PC-3 (cell line): ENCODE results near the gene IRF1. TPM values are rescaled to one million over a fixed set of nuclear protein-coding genes. Genes with fewer than 3 reads are reported as not detected.

Source experiments
- ATAC-seq: fragments of 200-7000 bp; cut with Tn5 transposase; 2 replicates; pipeline ENCODE4 v1.9.1; 2020; ENCODE audit warnings: mild to moderate bottlenecking, moderate library complexity
- BruUV-seq: library from RNA; stranded (reverse); fragments of 400-500 nt; replicated peaks from 2 replicates; lab custom pipeline; 2021; lab: Mats Ljungman, UMichigan
- CTCF ChIA-PET: fragments of 300-600 bp; sonication (Branson Sonifier 250); formaldehyde crosslinking; loops from one replicate; lab custom pipeline; 2022; ENCODE audit warnings: antibody characterized with exemption; lab: Charles Lee
- POLR2A ChIA-PET: fragments of 300-600 bp; sonication (Branson Sonifier 250); formaldehyde crosslinking; loops from one replicate; lab custom pipeline; 2022; ENCODE audit warnings: antibody characterized with exemption; ENCODE audit not compliant: unreplicated experiment; lab: Charles Lee
- DNase-seq: peaks from one replicate; pipeline ENCODE4 v3.0.0-alpha.2; 2015
- H2AFZ ChIP-seq: fragments of 300-600 bp; sonication (generic); 2 replicates; pipeline ENCODE4 v1.6.0; 2016; ENCODE audit warnings: antibody characterized with exemption, low read length
- H3F3A ChIP-seq: fragments of 300-600 bp; sonication (generic); one replicate; pipeline ENCODE4 v1.6.0; 2017; ENCODE audit warnings: antibody characterized with exemption, low read length, control low read depth, mild to moderate bottlenecking; ENCODE audit not compliant: unreplicated experiment
- H3K27ac ChIP-seq: fragments of 300-600 bp; sonication (generic); 2 replicates; pipeline ENCODE4 v1.5.1; 2016; ENCODE audit warnings: mild to moderate bottlenecking, low read length
- H3K27me3 ChIP-seq: fragments of 300-600 bp; sonication (generic); 2 replicates; pipeline ENCODE4 v1.6.1; 2016; ENCODE audit warnings: low read length, mixed read lengths
- H3K36me3 ChIP-seq: fragments of 300-600 bp; sonication (generic); 2 replicates; pipeline ENCODE4 v1.6.1; 2016; ENCODE audit warnings: low read depth, mixed run types, low read length, mixed read lengths
- H3K4me1 ChIP-seq: fragments of 300-600 bp; sonication (generic); 2 replicates; pipeline ENCODE4 v1.5.1; 2016; ENCODE audit warnings: low read length; ENCODE audit not compliant: insufficient read depth
- H3K4me2 ChIP-seq: fragments of 300-600 bp; sonication (generic); 2 replicates; pipeline ENCODE4 v1.6.0; 2016; ENCODE audit warnings: low read length
- H3K4me3 ChIP-seq: fragments of 300-600 bp; sonication (generic); 2 replicates; pipeline ENCODE4 v1.5.1; 2016; ENCODE audit warnings: mild to moderate bottlenecking, low read length, mixed read lengths
- H3K79me2 ChIP-seq: fragments of 300-600 bp; sonication (generic); 2 replicates; pipeline ENCODE4 v1.6.1; 2017; ENCODE audit warnings: low read length, mixed read lengths
- H3K9ac ChIP-seq: fragments of 300-600 bp; sonication (generic); 2 replicates; pipeline ENCODE4 v1.6.0; 2016; ENCODE audit warnings: mild to moderate bottlenecking, low read length
- H3K9me2 ChIP-seq: fragments of 300-600 bp; sonication (generic); replicated peaks from 2 replicates; pipeline ENCODE4 v1.6.1; 2016; ENCODE audit warnings: mixed run types, low read length, mixed read lengths
- H3K9me3 ChIP-seq: fragments of 300-600 bp; sonication (generic); 2 replicates; pipeline ENCODE4 v1.6.1; 2016; ENCODE audit warnings: low read length, mixed read lengths
- H4K20me1 ChIP-seq: fragments of 300-600 bp; sonication (generic); 2 replicates; pipeline ENCODE4 v1.6.1; 2016; ENCODE audit warnings: low read length, mixed read lengths
- CTCF ChIP-seq: fragments of 300-600 bp; sonication (generic); conservative IDR thresholded peaks from 2 replicates; pipeline ENCODE4 v1.5.1; 2017; ENCODE audit warnings: antibody characterized with exemption, low read depth, mild to moderate bottlenecking, low read length
- EZH2 ChIP-seq: fragments of 300-600 bp; sonication (generic); IDR thresholded peaks from one replicate; pipeline ENCODE4 v1.6.1; 2017; ENCODE audit warnings: antibody characterized with exemption, mild to moderate bottlenecking, low read length; ENCODE audit not compliant: unreplicated experiment
- EZH2phosphoT487 ChIP-seq: fragments of 300-600 bp; sonication (generic); IDR thresholded peaks from 2 replicates; pipeline ENCODE4 v1.6.1; 2018; ENCODE audit warnings: mild to moderate bottlenecking, antibody characterized with exemption, low read length, borderline replicate concordance
- intact Hi-C: fragments of 100-400 bp; cut with micrococcal nuclease; formaldehyde crosslinking; loops from 2 replicates; pipeline ENCODE4 v1.9.0; 2023
- total RNA-seq: library from RNA; depleted of rRNA; stranded (reverse); fragments of >200 nt; gene quantifications from 2 replicates; pipeline ENCODE4 v1.2.3, GENCODE V29; 2014

IRF1 gene
- total RNA-seq, 1 experiment from 2014 or later, result 21.1 TPM

- TF ChIP-seq EZH2 (no peak), CTCF (no peak), EZH2phosphoT487 (no peak)
- ChIA-PET POLR2A (interaction anchor here (0.5 to 1.7 kb wide), 9 partner anchors 18 to 323 kb away, joined by 3 to 19 read pairs (median 7); partner anchors contain the start of gene SLC22A4), CTCF (interaction anchor here (0.6 to 1.5 kb wide), 6 partner anchors 8 to 259 kb away, joined by 3 to 6 read pairs (median 4); no protein-coding TSS in a partner anchor)
- Histone ChIP-seq H3K27ac (peak overlapping the region; percentile 84), H4K20me1 (no peaks in the 10 kb centered on the region), H3K79me2 (no peaks in the 10 kb centered on the region), H3K9me3 (no peaks in the 10 kb centered on the region), H3K36me3 (no peaks in the 10 kb centered on the region), H3K9ac (peak overlapping the region; percentile 78), H3K4me1 (peaks cover 43% of the 10 kb centered on the region), H2AFZ (peak overlapping the region; percentile 82; the same call in 1 of the 2 replicates), H3K27me3 (no peaks in the 10 kb centered on the region), H3K9me2 (no peaks in the 10 kb centered on the region), H3F3A (no peaks in the 10 kb centered on the region), H3K4me3 (peak overlapping the region; percentile 85), H3K4me2 (peak overlapping the region; percentile 87)
- ATAC-seq (peak; percentile 63), DNase-seq (peak; percentile 77)
- TSS peak; percentile 76 for BruUV-seq
- intact Hi-C loops, result loop anchor here (2.0 to 10.0 kb wide), 4 partner anchors 82 to 202 kb away; partner anchors contain the start of gene SLC22A4
Observed at GRCh38 chr5:132496631-132497487, 6.3 kb upstream of the IRF1 start.

DNA sequence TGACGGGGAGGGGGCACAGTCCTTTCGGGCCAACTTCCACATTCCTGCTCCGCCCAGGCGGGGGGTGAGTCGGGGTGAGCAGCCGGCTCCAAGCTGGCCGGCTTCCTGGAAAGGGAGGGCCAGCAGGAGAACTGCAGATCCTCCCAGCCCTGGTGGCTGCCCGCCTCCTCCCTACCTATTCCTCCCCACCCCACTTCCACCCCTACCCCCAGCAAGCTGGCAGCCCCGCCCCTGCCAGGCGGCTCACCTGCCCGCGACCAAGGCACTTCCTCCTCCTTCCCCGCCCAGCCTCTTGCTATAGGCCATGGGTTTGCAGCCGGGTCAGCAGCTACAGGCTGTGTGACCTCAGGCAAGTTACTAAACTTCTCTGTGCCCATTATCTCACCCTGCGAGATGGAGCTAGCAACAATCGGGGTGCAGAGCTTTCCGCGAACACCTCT is 5.6 kb upstream of the IRF1 start:
- TF ChIP-seq EZH2phosphoT487 (no peak), CTCF (no peak)
- H3K4me3 ChIP-seq, result peak overlapping the region; percentile 85
- peak overlapping the region; percentile 78 for H3K9ac ChIP-seq
- no peaks in the 10 kb centered on the region for H3K9me3 ChIP-seq
- peaks cover 49% of the 10 kb centered on the region for H3K4me1 ChIP-seq
- no peaks in the 10 kb centered on the region for H3K79me2 ChIP-seq
- ChIA-PET CTCF (interaction anchor here (0.6 to 1.3 kb wide), 4 partner anchors 9 to 203 kb away, joined by 3 to 6 read pairs (median 4); no protein-coding TSS in a partner anchor), POLR2A (interaction anchor here (0.5 to 1.7 kb wide), 9 partner anchors 17 to 324 kb away, joined by 3 to 19 read pairs (median 7); partner anchors contain the start of gene SLC22A4)
- ATAC-seq (peak; percentile 61), DNase-seq (peak; percentile 90)
- no TSS peak for BruUV-seq
- H2AFZ ChIP-seq, result peak overlapping the region; percentile 82
- intact Hi-C loops, result loop anchor here (2.0 to 10.0 kb wide), 4 partner anchors 81 to 201 kb away; partner anchors contain the start of gene SLC22A4
- H3K4me2 ChIP-seq, result peak overlapping the region; percentile 87
- no peaks in the 10 kb centered on the region for H3K36me3 ChIP-seq
- no peaks in the 10 kb centered on the region for H3F3A ChIP-seq
- H4K20me1 ChIP-seq, result no peaks in the 10 kb centered on the region
- no peaks in the 10 kb centered on the region for H3K27me3 ChIP-seq
- H3K27ac ChIP-seq, result peak overlapping the region; percentile 84
- no peaks in the 10 kb centered on the region for H3K9me2 ChIP-seq
